HG02642 (cell line): ENCODE results near the gene POLR2L.

ENCODE experiments used
- ATAC-seq: cut with Tn5 transposase; IDR thresholded peaks from one replicate; pipeline ENCODE4 v1.9.1; 2021; ENCODE audit warnings: mild to moderate bottlenecking; ENCODE audit not compliant: unreplicated experiment, poor library complexity

Gene POLR2L

DNA sequence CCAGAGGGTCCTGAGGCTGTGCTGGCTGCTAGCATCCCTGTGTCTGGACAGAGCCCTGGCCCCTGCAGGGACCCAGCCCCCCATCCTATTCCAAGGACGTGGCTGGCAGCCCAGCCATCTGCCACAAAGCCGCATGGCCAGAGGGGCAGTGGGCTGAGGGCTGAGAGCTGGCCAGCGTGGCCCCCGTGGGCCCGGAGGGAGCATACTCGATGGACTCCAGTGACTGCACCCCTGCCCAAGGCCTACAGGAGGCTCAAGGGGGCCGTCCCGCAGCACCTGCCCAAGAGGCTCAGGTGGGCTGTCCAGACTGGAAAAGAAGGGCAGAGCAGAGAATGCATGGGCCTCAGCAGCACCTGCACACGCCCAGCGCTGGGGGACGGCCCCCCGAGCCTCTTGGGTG is 13.5 kb upstream of the POLR2L start:
- no peak for ATAC-seq

DNA sequence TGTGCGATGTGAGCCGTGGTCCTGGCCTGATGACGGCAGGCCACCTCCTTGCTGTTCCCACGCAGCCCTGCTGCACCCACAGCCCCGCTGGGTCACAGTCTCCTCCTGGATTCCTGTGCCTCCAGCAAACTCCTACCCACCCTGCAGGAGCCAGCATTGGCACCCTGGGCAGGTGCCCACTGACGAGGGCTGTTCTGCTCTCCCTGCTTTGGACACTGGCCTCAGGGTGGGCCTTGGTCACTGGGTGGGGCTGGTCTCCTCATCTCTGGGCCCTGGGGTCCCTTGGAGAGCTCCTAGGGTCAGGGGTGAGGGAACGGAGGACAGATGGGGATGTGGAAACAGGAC is 13.0 kb upstream of the POLR2L start:
- ATAC-seq: no peak

DNA sequence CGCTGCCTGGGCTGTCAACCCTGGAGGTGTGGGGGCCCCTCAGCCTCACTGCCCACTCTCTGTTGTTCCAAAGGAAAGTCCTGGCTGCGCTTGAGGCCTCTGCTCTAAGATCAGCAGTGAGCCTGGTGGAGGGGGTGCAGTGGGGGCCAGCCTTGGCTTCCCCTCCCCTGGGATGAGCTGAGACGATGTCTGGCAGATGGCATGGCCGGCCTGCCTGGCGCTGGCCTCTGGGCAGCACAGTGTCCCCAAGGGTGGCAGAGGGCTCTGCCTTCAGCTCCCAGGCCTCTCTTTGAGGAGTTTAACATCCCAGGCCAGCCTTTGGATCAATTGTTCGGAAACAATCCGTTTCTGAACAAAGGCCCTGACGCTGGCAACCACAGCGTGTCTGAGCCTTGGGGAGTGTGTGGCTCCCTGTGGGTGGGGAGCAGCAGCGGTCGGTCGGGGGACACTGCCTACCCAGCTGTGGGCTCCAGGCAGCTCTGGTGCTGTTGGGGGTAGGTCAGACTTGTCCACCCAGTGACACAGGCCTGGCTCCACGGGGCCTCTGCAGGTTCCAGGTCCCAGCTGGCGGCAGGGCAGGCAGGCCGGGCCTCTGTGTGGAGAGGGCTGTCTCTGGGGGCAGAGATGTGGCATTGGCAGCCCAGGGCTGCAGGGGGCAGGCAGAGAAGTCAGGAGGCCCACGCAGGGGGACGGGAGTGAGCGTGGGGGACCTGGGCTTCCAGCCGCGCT is 12.4 kb upstream of the POLR2L start:
- no peak for ATAC-seq

- ATAC-seq: no peak
Measured at GRCh38 chr11:853682-854448, 11.5 kb upstream of the POLR2L start.

GRCh38 chr11:852762-853161 is 10.4 kb upstream of the POLR2L start:
- no peak for ATAC-seq

DNA sequence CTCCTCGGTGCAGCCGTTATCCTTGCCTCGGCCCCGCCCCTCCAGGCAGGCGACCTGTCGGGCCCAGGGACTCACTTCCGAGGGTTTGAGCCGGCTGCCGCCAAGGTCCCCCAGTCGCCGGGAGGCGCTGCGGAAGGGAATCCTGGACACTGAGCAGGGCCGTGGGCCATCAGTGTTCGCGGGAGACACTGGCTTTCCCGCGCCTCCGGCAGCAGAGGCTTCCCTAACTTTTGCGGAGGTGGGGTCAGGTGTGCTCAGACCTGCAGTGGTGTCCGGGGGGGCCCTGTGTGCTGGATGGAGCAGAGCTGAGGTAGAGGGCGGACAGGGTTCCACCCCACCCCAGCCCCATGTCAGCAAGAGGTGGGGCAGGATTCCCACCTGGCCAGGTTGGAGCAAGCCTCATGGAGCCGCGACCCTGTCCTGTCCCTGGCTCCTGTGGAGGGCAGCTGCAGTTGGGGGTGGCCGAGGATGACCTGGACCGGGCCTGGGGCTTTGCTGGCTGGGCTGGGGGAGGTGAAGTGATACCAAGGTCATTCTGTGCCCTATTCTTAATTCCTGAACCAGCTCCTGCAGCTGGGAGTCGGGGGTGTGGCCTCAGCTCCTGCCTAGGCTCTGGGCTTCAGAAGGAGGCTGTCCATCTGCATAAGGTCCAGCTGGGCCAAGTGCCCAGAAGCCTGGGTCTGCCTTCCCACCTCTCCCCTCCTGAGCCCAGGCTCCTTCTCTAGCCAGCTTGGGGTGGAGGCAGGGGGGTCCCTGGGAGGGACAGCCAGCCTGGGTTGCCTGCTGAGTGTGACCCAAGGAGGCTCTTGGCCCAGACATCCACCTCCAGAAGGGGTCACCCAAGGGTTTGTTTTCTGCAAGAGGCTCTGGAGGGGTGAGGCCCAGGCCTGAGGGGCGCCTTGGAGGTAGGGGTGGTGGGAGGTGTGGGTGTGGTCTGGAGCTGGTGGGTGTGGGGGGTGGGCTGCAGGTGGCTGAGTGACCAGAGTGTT is 8.7 kb upstream of the POLR2L start:
- ATAC-seq: no peak

DNA sequence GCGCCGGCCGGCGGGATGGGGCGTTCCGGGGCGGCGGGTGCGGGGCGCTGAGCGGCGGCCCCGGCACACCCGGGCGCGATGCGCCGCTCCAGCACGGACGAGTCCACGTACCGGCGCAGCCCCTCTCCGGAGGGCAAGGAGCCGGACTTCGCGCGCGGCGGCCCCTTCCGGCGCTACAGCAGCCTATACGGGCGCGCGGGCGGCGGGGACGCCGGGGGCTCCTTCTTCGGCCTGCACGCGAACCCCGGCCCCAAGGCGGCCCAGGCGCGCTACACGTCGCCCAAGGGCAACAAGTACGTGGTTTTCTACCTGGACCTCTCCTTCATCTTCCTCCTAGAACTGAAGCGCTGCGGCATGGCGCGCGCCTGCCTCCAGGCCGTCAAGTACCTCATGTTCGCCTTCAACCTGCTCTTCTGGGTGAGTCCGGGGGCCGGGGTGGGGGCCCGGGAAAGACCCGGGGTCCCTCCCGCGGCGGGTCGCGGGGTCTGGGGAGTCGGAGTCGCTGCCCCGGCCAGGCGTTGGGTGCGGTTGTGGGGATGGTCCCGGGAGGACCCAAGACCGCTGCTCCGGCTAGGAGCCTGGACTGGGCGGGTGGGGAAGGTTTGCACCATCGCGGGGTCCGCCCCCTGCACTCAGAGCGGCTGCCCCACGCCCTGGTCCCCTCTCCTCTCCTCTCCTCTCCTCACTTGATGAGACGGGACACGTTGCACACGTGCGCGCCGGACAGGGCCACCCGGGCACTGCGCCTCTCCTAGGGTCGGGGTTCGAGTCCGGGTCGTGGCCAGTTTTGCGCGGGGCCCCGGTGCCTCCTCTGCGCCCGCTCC is 7.8 kb upstream of the POLR2L start:
- no peak for ATAC-seq

DNA sequence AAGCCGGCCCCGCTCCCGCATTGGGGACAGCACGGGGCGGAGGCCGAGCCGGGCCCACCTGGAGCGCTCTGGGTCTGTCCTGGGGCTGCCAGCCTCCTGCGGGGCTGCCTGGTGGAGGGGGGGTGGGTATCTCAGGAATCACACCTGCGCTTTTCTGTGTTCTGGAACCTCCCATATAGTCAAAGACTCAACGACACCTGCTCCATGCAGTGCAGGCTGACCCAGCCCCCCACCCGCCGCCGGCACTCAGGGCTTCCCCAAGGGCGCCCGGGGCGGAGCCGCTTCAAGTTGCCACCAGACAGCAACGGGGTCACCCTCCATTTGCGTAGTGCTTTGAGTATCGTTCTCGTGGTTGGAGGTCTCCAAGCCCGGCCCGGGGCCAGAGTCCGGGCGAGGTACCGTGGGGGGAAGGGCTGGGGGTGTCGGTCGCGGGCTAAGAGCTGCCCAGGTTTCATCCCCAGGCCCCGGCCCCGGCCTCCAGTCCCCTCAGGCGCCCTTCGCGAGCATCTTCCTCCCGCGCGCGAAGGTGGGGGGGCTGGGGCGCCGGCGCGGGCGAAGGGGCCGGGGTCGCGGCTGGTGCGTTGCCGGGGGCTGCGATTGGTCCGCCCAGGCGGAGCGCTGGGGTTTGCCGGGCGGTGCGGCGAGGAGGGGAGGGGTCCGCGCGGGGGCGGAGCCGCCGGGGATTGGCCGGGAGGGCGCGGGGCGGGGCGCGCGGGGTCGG is 6.9 kb upstream of the POLR2L start:
- no peak for ATAC-seq

GRCh38 chr11:848380-848931 is 6.1 kb upstream of the POLR2L start:
- no peak for ATAC-seq

- no peak for ATAC-seq
Measured at GRCh38 chr11:847876-848275, 5.5 kb upstream of the POLR2L start.

DNA sequence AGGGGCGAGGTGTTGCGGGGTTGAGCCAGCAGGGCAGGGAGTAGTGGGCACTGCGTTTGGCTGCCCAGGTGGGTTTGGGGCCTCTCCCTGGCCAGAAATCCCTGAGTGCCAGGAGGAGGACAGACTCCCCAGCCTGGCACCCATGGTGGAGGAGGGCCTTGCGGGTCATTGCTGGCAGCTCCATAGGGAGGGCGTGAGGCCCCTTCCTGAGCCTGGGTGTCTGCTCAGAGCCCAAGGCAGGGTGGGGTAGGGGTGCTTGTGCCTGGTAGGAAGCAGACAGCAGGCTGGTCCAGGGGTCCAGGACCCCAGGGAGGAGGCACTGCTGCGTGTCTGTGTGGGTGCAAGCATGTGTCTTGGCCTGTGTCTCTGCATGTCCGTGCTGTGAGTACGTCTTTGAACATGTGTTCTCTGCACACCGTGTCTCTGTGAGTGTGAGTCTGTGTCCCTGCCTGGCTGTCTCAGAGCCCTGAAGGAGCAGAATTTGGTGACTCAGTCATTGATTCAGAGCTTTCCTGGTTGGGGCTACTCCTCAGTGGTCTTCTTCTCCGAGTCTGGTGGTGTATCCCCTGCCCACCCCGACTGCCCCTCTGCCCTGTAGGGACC is 4.3 kb upstream of the POLR2L start:
- no peak for ATAC-seq

- no peak for ATAC-seq
Measured at GRCh38 chr11:845872-846495, 3.7 kb upstream of the POLR2L start.

DNA sequence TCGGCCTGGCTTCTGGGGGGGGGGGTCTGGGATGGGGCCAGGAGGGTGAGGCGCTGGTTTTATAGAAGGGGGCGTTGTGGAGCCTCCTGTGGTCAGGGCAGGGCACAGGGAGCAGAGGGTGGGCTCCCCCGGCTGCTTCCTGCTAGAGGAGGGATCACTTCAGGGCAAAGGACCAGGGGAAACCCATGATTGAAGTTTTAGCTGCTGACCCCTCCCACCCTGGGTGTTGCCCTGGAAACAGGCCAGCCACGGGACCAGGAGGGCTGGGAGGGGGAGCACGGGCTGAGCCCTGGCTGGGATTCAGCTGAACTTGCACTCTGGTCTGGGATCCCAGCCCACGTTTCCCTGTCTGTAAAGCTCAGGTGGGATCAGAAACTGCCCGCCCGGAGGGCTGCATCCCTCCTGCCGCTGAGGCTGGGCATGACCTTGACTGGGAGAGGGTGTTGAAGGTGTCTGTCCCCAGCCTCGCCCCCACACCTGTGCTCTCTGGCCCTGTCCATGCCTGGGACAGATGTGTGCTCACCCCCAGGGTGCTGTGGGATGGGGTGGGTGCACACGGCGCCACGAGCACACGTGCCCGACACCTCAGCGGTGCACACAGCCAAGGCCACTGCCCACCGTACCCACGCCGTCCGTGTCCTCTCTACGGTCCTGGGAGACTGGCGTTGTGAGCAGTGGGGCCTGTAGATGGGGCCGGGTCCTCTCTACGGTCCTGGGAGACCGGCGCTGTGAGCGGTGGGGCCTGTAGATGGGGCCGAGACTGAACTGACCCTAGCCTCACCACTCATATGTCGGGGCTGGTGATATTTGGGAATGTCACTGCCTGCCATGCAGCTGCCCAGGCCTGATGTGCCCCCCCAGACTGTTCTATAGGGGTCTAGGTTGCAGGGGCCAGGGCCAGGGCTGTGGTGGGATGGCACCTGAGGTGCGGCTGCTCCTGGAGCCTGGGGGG is 2.6 kb upstream of the POLR2L start:
- ATAC-seq: no peak

DNA sequence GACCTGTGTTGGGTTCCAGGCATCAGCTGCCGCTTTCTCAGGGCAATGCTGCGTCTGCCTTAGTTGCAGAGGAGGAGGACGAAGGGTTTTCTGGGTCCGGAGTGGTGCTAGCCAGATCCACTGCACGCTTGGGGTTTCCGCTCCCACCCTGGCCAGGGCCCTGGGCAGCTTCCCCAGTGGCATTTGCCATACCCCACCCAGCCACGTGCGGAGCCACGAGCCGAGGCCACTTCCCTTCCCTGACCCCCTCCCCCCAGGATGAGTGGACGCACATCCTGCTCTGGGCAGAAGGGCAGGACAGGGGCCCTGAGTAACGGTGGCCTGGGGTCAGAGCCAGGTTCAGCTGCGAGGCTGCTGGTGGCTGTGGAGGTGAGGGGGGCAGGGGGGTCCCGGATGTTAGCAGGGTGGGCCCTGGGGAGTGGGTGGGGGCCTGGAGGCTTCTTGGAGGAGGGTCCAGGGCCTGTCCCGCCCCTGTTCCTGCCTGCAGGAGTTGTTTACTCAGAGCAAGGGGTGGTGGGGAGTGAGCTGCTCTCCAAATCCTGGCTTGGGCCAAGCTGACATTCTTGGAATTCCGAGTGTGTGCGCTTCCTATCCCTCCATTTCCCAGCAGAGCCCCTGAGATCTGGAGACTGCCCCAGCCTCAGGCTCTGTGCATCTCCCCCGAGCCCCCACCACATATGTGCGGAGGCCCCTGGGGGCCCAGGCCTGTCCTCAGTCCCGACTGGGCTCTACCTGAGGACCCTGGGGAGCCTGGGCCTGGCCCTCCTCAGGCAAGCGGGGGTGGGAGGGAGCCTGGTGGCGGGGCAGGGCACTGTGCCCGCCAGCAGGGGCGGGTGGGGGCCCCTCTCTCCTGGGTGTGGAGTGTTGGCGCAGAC is 1.7 kb upstream of the POLR2L start:
- ATAC-seq: no peak

DNA sequence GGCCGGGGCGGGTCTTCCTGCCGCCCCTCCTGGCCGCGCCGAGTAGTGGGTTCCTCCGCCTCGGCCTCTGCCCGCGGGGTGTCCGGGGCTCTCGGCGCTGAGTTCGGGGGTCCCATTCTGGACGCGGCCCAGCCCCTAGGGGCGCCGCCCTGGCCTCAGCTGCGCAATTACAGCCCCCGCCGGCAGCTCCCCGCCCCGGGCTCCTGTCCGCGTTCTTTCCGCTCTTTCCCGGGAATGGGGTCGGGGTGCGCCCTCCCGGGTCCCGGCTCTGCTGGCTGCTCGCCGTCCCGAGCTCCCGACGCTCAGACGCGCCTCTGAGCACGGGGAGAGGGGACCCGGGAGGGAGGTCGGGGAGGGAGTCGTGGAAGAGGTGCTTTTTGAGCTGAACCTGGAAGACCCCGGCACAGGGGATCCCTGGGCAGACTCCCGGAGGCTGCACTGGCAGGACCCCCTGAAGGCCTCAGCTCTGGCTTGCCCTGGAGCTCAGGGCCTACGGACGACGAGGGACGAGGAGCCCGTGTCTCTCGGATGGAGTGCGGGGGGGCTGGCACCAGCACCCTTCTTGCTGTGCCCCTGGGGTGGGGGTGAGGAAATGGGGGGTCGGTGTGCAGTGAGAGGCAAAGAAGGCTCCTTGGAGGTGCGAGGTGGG is 881 bp upstream of the POLR2L start:
- peak; percentile 12 for ATAC-seq

DNA sequence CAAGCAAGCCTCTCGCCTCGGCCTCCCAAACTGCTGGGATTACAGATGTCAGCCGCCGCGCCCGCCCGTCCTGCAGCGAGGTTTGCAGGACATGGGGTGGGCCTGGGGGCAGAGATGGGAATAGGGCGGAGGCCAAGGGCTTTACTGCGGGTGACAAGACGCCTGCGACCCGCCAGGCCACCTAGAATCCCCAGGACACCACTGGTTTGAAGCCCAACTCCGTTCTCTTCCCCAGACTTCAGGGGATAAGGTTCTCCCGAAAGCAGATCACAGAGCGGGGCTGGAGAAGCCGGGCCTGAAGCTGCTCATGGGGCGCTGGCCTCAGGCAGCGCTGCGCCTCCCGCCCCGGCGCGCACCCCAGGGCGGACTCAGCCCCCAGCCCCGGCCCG is 354 bp downstream of the POLR2L start:
- peak; percentile 28 for ATAC-seq
